IPS-11a (cell line): ENCODE measurements around the gene TNS1.

Experiments
- H3K4me3 ChIP-seq: one replicate; pipeline ENCODE4 v1.5.1; 2013; ENCODE audit warnings: low read depth, low read length, control low read depth

The TNS1 gene

DNA sequence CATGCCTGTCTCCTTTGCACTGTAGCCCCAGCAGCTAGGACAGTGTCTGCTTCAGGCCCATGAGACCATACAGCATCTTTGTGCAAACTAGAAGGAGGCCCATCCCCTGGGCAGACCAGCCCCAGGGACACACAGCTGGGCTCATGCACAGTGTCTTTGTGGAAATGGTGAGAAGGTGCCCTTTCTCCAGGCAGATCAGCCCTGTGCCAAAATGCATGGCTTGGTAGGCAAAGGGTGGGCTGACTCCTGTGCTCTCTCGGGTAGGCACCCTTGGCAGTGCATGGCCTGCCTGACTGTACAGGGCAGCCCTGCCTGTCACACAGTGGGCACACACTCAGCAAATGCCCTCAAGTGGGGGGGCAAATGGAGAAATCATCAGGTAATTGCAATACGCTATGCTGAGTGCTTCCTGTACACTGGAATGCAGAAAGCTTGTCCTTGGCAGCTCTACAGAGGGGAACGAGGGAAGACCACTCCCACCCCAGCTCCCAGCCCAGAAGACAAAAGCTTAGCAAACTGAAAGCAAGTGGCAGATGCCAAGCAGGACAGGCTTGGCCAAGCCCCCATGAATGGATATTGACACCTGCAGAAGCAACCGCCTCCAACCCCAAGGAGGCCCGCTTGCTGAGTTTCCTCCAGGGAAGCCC is 21.6 kb downstream of the TNS1 start:
- H3K4me3 ChIP-seq: no peak overlapping the region

DNA sequence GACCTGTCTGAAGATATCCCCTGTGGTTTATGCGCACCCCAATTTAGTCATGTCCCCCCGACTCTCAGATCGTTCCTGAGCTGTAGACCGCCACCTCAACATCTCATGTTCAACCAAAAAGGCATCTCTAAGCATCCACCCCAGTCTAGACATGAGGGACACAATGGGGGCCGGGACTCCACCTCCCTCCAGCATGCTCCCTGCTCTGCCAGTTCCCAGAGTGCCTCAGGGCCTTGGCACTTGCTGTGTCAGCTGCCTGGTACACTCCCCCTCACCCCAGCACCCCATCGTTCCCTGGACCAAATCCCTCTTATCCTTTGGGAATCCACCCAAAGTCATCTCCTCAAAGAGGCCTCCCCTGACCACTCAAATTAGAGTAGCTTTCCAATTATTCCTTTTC is 22.2 kb downstream of the TNS1 start:
- H3K4me3 ChIP-seq: no peak overlapping the region

DNA sequence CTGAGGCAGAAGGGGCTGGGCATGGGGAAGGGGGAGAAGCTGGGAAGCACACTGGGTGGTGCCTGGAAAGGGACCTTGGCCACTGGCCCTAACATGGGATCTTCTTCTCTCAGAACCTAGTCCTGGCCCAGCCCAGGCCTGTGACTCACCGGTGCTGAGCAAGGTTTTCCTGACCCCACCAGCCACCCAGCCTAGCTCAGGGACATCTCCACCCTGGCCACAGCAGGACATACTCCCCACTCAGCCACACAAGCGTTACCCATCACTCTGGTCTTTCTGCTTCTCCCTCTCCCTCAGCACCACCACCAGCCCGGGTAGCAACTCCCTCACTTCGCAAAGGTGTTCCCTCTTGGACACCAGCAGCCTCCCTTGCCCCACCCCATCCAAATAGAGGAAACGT is 22.8 kb downstream of the TNS1 start:
- H3K4me3 ChIP-seq: no peak overlapping the region

DNA sequence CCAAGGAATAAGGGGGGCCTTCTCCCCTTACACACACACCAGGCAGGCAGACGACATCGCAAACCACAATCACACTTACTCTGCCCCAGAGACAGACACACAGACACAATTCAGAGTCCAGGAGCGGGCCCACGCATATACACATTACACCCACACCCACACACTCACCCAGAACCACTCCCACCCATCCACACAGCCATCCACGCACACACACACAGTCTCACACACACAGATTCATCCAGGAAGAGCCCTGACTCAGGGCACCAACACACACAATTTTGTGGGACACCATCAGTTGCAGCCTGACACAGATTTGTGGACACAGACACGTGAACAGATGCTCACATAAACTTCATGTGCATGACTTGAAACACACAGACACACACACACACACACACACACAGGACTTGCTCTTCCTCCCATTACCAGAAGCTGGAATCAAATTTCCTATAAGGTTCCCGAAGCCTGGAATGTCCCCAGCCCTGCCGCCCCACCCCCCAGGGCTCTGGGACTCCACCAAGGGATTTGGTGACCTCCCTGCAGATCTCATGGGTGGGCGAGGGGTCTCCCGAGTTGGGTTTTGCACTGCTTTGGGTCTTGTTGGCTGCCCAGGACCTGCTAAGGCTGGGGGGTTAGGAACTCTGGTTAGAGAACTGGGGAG is 23.5 kb downstream of the TNS1 start:
- H3K4me3 ChIP-seq: peak overlapping the region; percentile 57

DNA sequence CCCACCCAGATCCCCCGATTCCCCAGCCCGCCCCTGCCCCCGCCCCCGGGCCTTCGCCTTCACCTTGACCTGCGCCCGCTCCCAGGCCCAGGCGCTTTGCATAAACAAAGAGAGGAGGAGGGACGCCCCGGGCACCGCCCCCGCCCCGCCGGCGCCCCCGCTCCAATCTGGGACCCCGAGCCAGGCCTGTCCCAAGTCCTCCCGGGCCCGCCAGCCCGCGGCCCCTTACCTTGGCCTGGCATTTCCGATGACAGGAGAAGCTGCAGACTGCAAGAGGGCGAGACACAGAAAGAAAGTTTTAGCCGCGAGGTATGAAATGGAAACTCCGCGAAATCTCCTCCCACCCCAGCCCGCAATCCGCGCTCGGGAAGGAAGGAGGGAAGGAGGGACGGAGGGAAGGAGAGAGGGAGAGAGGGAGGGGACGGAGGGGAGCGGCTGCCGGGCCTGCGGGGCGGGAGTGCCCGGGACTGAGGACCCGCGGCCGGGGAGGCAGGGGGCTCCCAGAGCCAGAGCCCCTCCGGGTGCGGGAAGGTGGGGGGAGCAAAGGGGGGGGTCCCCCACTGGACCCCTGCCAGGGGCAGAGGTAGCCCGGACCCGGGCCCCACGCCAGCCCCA is 24.2 kb downstream of the TNS1 start:
- H3K4me3 ChIP-seq: peak overlapping the region; percentile 57

DNA sequence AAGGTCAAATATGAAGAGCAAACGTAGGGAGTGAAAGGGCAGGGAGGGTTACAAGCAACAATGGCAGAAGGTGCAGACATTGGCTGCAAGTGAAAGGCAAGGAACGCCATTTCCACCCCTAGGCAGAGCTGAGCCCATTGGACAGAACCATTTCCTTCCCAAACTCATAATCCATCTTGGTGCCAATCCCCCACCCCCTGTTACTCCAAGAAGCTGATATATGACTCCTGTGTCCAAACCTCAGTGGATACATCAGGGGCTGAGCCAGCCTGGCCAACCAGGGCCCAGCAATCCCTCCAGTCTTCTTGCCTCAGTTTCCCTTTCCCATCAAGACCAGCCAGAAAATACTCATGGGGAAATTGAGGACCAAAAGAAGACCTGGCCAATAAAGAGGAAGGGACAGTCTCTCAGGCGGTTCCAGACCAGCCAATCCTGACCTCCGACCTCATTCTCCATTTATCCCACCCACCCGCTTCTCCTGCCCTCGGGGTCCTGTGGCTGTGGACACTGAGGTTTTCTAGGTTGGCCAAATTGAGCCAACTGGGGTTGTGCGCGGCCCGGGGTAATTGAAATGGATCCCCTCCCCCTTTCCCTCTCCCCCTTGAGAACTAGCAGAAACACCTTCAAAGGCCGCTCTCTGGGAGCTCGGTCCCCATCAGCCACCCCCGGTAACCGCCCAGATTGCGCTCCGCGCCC is 24.8 kb downstream of the TNS1 start:
- H3K4me3 ChIP-seq: peak overlapping the region; percentile 33

DNA sequence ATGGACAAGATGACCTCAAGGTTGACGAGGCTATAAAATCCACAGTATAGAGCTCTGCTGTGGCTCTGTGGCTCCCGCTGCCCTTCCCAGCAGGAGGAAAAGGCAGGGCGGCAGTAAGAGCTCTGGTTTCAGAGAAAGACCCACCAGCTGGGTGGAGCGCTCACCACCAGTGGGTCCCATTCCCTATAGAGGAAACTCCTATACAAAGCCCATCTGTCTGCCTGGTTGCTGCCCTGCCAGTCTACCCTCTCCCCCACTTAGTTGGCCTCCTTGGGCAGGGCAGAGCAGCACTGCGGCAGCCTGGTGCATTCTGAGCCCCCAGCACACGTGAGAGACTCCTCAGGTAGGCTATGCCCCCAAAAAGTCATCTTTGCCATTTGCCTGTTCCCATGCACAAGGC is 26.5 kb downstream of the TNS1 start:
- H3K4me3 ChIP-seq: no peak overlapping the region

DNA sequence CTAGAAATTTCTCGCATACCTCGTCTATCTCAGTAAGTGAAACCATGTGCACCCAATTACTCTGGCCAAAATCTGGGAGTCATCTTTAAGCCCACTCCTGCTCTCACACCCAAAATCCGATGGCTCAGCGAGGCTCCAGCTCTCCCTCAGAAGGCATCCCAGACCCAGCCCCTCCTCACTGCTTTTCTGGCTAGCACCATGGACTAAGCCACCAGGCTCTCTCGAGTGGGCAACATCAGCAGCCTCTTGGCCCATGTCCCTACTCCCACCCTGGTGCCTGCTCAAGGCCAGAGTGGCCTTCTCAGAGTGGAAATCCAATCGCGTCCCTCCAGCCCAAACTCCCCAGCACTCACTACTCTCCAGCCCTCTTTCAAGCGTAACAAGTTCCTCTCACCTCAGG is 27.2 kb downstream of the TNS1 start:
- no peak overlapping the region for H3K4me3 ChIP-seq

DNA sequence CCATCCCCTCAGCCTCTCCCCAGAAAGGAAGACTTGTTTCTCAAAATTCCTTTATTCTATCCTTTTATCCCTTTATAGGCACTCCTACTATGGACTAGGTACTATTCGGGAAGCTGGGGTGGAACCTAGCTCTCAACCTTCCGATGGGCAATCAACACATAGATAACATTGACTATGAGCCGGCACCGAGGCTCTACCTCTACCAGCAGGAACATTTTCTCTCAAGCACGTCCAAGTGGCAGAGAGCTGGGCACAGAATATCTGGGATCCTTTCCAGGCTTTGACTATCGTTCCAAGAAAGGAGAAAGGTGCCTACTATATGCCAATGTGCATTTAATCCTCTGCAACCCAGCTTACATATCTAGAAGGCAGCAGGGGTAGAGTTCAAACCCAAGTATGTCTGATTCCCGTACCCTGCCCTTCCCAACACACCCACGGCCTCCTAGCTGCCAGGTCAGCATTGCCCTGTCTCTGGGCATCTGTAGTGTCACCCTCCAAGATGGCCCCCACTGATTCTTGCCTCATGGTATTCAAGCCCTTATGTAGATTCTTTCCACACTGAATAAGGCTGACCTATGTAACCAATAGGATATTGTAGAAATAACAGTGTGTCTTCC is 28.3 kb downstream of the TNS1 start:
- no peak overlapping the region for H3K4me3 ChIP-seq

DNA sequence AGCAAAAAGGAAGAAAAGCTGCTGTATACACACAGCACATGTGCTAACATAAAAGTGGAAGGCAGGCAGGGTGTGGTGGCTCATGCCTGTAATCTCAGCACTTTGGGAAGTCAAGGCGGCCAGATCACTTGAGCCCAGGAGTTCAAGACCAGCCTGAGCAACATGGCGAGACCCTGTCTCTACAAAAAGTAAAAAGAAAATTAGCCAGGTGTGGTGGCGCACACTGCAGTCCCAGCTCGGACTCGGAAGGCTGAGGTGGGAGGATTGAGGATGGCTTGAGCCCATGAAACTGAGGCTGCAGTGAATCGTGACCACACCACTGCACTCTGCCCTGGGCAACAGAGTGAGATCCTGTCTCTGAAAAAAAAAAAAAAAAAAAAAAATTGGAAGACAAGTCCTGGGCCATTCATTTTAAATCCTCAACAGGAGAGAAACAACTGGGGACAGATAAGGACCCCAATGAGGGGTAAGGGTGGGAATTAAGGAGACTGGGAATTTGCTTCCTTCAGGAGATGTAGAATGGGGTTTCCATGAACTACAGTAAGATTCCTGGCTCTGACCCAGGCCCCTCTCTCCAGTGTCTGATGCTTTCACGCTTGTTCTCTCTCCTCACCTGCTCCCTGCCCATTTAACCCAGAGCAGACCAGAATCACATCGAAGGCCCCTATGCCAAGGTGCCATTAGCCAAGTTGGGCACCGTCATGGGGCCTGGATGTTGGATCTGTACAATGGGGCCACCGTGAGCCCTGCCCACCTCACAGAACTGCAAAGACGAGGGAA is 29.6 kb downstream of the TNS1 start:
- no peak overlapping the region for H3K4me3 ChIP-seq

DNA sequence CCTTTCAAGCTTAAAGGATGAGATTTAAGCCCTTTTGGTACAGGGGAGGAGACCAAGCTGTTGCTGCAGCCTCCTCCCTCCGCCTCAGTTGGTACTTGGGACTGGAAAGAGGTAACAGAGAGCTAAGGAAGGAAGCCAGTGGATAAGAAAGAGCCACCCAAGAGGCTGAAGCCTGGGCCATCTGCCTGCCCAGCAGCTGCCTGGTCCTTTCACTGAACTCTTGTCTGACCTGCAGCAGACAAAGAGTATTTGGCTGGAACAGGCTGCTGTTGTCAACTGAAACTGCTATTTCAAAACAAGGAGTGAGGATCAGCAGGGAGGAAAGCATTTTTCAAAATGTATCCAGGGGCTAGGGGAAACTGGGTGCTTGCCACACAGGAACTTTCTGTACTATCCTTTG is 30.3 kb downstream of the TNS1 start:
- H3K4me3 ChIP-seq: no peak overlapping the region

DNA sequence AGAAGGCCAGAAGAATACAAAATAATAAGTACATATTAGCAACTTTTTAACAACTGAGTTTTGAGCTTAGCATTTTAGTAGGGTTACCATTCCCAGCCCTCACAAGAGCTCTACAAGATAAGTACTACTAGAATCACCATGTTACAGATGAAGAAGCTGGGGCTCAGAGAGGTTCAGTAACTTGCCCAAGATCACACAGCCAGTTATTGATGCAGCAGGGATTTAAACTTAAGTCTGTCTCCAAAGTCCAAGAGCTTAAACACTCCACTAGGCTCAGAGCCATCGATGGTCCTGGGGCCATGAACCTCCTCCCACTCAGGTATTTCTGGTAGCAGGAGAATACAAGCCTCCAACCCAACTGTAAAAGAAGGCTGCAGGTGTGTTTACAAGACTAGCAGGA is 30.8 kb downstream of the TNS1 start:
- H3K4me3 ChIP-seq: no peak overlapping the region

DNA sequence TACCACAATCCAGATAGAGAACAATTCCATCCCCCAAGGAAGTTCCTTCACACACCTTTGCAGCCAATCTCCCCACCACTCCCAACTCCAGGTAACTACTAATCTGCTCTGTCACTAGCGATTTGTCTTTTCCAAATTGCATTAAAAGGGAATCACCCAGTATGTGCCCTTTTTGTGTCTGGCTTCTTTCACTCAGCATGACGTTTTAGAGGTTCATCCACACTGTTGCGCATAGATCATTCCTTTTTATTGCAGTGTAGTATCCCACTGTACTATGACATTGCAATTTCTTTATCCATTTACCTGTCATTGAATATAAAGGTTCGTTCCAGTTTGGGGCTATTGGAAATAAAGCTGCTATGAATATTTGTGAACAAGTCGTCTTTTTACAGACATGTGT is 31.6 kb downstream of the TNS1 start:
- no peak overlapping the region for H3K4me3 ChIP-seq

DNA sequence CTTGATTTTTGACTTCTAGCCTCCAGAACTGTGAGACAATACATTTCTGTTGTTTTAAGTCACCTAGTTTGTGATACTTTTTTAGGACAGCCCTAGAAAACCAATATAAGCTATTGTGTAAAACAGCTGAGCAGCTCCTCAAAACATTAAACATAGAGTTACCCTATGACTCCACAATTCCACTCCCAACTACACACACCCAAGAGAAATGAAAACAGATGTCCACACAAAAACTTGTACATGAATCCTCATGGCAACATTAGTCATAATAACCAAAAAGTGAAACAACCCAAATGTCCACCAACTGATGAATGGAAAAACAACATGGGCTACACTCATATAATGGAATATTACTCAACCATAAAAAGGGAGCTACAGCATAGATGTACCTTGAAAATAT is 32.6 kb downstream of the TNS1 start:
- H3K4me3 ChIP-seq: no peak overlapping the region

DNA sequence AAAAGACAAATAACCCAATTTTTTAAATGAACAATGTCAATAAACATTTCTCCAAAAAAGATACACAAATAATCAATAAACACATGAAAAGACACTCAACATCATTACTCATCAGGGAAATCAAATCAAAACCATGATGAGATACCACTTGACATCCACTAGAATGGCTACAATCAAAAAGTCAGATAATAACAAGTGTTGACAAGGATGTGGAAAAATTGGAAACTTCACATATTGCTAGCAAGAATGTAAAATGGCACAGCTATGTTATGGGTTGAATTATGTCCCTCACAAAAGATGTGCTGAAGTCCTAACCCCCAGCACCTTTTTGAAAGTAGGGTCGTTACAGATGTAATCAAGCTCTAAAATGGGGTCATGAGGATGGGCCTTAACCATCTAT is 33.2 kb downstream of the TNS1 start:
- H3K4me3 ChIP-seq: no peak overlapping the region

DNA sequence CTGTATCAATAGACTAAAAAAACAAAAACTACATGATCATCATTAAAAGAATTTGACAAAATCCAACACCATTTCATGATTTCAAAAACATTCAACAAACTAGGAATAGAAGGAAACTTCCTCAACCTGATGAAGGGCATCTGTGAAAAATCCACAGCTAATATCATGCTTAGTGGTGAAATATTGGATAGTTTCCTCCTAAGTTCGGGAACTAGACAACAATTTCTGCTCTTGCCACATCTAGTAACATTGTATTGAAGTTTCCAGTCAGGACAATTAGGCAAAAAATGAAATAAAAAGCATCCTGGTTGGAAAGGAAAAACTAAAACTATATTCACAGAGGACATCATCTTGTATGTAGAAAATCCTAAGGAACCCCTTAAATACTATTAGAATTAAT is 34.8 kb downstream of the TNS1 start:
- no peak overlapping the region for H3K4me3 ChIP-seq

DNA sequence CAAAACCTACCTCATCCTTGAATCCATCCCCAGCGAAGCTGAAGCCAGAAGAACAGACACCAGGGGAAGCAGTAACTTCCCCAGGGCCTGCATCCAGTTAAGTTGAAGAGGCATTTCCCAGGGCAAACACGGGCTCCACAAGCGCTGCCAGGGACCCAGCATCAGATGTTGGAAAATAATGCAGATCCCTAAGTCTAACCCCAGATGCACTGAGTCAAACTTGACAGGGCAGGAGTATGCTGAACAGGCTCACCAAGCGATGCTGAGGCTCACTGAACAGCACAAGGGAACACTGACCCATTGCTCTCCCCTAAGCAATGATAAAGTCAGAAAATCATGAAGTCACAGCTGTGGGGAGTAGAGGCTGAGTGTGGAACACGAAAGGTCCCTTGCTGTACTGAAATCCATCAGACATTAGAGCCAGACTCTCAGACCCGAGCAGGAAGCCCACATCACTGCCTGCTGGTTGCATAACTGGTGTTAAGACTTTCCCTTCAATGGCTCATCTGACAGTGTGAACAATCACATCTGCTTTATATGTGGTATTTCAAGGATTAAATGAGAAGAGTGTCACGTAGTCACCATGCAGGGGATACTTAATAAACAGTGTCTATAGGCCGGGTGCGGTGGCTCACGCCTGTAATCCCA is 36.2 kb downstream of the TNS1 start:
- no peak overlapping the region for H3K4me3 ChIP-seq

DNA sequence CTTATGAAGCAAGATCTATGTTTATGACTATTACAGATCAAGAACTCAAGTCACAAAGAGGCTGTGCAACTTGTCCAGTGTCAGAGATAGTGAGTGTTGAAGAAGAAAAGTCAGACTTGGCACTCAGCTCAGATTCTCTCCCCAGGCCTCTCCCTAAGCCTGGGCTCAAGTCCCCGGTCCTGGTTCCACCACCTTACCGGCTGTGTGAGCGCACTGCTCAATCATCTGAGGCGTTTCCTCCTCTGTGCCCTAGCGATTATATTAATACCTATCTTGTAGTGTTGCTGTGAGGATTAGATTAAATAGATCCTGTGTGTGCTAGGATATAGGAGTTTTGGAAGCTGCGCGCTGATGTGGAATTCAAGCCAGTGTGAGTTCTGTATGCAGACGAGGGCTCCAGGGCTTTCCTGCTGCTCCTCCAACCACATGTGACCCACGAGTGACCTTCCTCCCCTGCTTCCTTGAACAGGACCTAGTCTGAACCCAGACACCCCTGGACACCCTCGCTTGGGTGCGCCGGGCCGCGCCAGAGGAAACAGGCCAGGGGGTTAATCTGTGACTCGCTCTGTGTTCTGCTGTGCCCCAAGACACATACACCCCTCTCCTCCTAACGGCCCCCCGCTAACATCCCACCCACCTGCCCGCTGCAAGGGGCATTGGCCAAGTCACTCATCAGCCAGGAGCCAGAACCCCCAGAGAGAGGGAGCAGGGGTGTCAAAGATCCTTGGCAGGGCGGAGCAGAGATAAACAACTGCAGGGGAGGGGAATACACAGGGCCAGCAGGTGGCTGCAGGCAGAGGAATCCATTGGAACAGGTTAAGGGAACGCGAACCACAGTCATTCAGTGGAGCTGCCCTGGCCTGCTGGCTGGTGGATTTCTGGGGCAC is 38.3 kb downstream of the TNS1 start:
- H3K4me3 ChIP-seq: no peak overlapping the region

DNA sequence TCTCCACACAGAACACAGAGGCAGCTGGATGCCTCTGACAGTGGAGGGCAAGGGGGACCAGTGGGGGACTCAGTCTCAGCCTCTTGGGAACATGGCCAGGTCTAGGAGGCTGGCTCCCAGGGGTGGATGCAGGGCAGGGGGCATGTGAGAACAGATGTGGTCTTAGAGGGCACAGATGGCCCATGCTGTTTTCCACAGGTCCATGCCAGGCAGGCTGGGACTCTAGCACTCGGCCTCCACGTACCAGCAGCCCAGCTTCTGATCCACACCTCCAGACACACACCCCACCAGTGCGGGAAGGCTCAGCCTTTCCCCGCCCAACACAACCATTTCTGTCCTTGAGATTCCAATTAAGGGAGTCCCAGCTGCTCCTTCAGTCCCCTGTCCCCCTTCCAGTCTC is 42.4 kb downstream of the TNS1 start:
- no peak overlapping the region for H3K4me3 ChIP-seq
